WERI-Rb-1 (cell line): Measurements from ENCODE around the gene MAGIX.
"Not testable (repeated sequence)": the region's sequence is repeated elsewhere in the genome, so short reads cannot be mapped to it uniquely, and the experiment has no call there.

Source experiments
- DNase-seq: peaks from one replicate; pipeline ENCODE4 v3.0.0-alpha.2; 2020
- H3K27ac ChIP-seq: fragments of 250-450 bp; sonication (Bioruptor Pico); 2 replicates; pipeline ENCODE4 v1.5.1; 2020; ENCODE audit warnings: mild to moderate bottlenecking, moderate library complexity
- H3K27me3 ChIP-seq: fragments of 250-450 bp; sonication (Bioruptor Pico); 2 replicates; pipeline ENCODE4 v1.5.1; 2021; ENCODE audit warnings: mild to moderate bottlenecking, low read depth, moderate library complexity; ENCODE audit not compliant: insufficient read depth, severe bottlenecking
- H3K36me3 ChIP-seq: fragments of 250-450 bp; sonication (Bioruptor Pico); 2 replicates; pipeline ENCODE4 v1.5.1; 2020; ENCODE audit warnings: mild to moderate bottlenecking, moderate library complexity
- H3K4me3 ChIP-seq: 2 replicates; pipeline ENCODE4 v1.5.1; 2011; ENCODE audit warnings: low read depth, mild to moderate bottlenecking, control low read depth, low read length
- H3K9me3 ChIP-seq: fragments of 250-450 bp; sonication (Bioruptor Pico); 2 replicates; pipeline ENCODE4 v1.5.1; 2021; ENCODE audit warnings: mild to moderate bottlenecking, moderate library complexity; ENCODE audit not compliant: severe bottlenecking
- CTCF ChIP-seq: IDR thresholded peaks from 2 replicates; pipeline ENCODE4 v1.5.1; 2011; ENCODE audit warnings: low read depth, mild to moderate bottlenecking, control low read depth, inconsistent platforms, low read length

The MAGIX gene

GRCh38 chrX:49162620-49163019, at the start of gene MAGIX:
TSS of gene MAGIX (plus strand) at chrX:49162758. CDS start at chrX:49162890, 132 bp downstream.
- Histone ChIP-seq H3K27me3 (peaks cover 5% of the 10 kb centered on the region), H3K36me3 (no peaks in the 10 kb centered on the region), H3K4me3 (peak within 1 kb of the TSS; percentile 36), H3K27ac (no peak within 1 kb of the TSS; the same call in 1 of the 2 replicates), H3K9me3 (no peaks in the 10 kb centered on the region)
- DNase-seq = no peak
- TF ChIP-seq CTCF = no peak

- peaks cover 6% of the 10 kb centered on the region for H3K36me3 ChIP-seq
- no peak overlapping the region for H3K4me3 ChIP-seq
- H3K9me3 ChIP-seq = no peaks in the 10 kb centered on the region
- no peak for DNase-seq
- H3K27me3 ChIP-seq = peaks cover 8% of the 10 kb centered on the region
- TF ChIP-seq CTCF = no peak
- H3K27ac ChIP-seq = no peak overlapping the region
These were observed 46.5 kb upstream of the MAGIX start for GRCh38 chrX:49116076-49116475.

- no peak for DNase-seq
- no peak overlapping the region for H3K27ac ChIP-seq
- H3K36me3 ChIP-seq = peaks cover 6% of the 10 kb centered on the region
- H3K4me3 ChIP-seq = no peak overlapping the region
- no peaks in the 10 kb centered on the region for H3K9me3 ChIP-seq
- H3K27me3 ChIP-seq = peaks cover 8% of the 10 kb centered on the region
- TF ChIP-seq CTCF = no peak
These were observed 45.8 kb upstream of the MAGIX start for GRCh38 chrX:49116716-49117115.

- no peak for DNase-seq
- Histone ChIP-seq H3K9me3 (no peaks in the 10 kb centered on the region), H3K4me3 (no peak overlapping the region), H3K27me3 (peaks cover 8% of the 10 kb centered on the region), H3K36me3 (peaks cover 6% of the 10 kb centered on the region), H3K27ac (no peak overlapping the region)
- no peak for TF ChIP-seq CTCF
These were observed 45.0 kb upstream of the MAGIX start for GRCh38 chrX:49117581-49117980.

GRCh38 chrX:49120091-49120490, 42.5 kb upstream of the MAGIX start:
- Histone ChIP-seq H3K9me3 (no peaks in the 10 kb centered on the region), H3K4me3 (no peak overlapping the region), H3K36me3 (peaks cover 6% of the 10 kb centered on the region), H3K27me3 (peaks cover 10% of the 10 kb centered on the region), H3K27ac (no peak overlapping the region)
- DNase-seq = no peak
- no peak for TF ChIP-seq CTCF

GRCh38 chrX:49122499-49122898, 40.1 kb upstream of the MAGIX start:
- Histone ChIP-seq H3K27ac (no peak overlapping the region), H3K9me3 (no peaks in the 10 kb centered on the region), H3K4me3 (no peak overlapping the region), H3K27me3 (peaks cover 10% of the 10 kb centered on the region), H3K36me3 (no peaks in the 10 kb centered on the region)
- no peak for TF ChIP-seq CTCF
- DNase-seq = no peak

GRCh38 chrX:49127742-49128258, 34.8 kb upstream of the MAGIX start:
- not testable (repeated sequence) for H3K4me3 ChIP-seq, H3K36me3 ChIP-seq, DNase-seq, H3K9me3 ChIP-seq, H3K27ac ChIP-seq, H3K27me3 ChIP-seq
